ENCODE results near the gene TAAR5. TPM values are rescaled to one million over a fixed set of nuclear protein-coding genes. Genes with fewer than 3 reads are reported as not detected.
A peak's percentile ranks its signal among the peaks of the same experiment; 100 is the strongest.
"Not testable (repeated sequence)": the region's sequence is repeated elsewhere in the genome, so short reads cannot be mapped to it uniquely, and the experiment has no call there.

TAAR5 gene
- total and polyA plus RNA-seq, 2 of the 8 experiments (the other 6 are each of a cell fraction or from before 2014, with no cell fraction given) = not detected

GRCh38 chr6:132635288-132635687, 45.7 kb upstream of the TAAR5 start:
- not testable (repeated sequence) for H3K27ac ChIP-seq (ENCODE audit: low read depth, low read length); H3K4me1 ChIP-seq (replicated peaks in 1 of 4; ENCODE audit: control insufficient read depth in 3 of 4, insufficient read depth in 4 of 4, low read length in 3 of 4); H4K20me1 ChIP-seq (replicated peaks in 1 of 2; ENCODE audit: control insufficient read depth in 1 of 2, insufficient read depth in 2 of 2, low read length in 2 of 2); H3K79me1 ChIP-seq (ENCODE audit: low read depth, low read length); H2BK5ac ChIP-seq (ENCODE audit: low read depth, low read length); H3K4me2 ChIP-seq (ENCODE audit: insufficient read depth in 1 of 2, low read depth in 2 of 2, low read length in 2 of 2); H3K56ac ChIP-seq (replicated peaks; ENCODE audit: insufficient read length, low read depth, low read length); H2BK20ac ChIP-seq (ENCODE audit: low read length); H3K79me2 ChIP-seq (ENCODE audit: control insufficient read depth in 1 of 2, insufficient read depth in 2 of 2, low read length in 2 of 2); H2AFZ ChIP-seq (ENCODE audit: low read length); H2BK15ac ChIP-seq (ENCODE audit: low read length); H4K91ac ChIP-seq (replicated peaks; ENCODE audit: insufficient read length, low read length); DNase-seq (ENCODE audit: low read depth in 1 of 2, low spot score in 2 of 2); H3K4me3 ChIP-seq (ENCODE audit: extremely low read depth in 1 of 4, insufficient read depth in 2 of 4, low read depth in 3 of 4, low read length in 4 of 4); H3K9ac ChIP-seq (replicated peaks in 1 of 4; ENCODE audit: extremely low read depth in 1 of 4, low read depth in 3 of 4, low read length in 3 of 4); H3K14ac ChIP-seq (ENCODE audit: insufficient read length); H3K9me3 ChIP-seq (ENCODE audit: insufficient read depth in 2 of 2, low read depth in 1 of 2, low read length in 1 of 2); H3K36me3 ChIP-seq (ENCODE audit: control insufficient read depth in 2 of 4, insufficient read depth in 4 of 4, low read length in 3 of 4); H3K27me3 ChIP-seq (replicated peaks in 1 of 4; ENCODE audit: control insufficient read depth in 3 of 4, extremely low read depth in 1 of 4, insufficient read depth in 3 of 4, low read length in 3 of 4); H3K23ac ChIP-seq (ENCODE audit: insufficient read length); FAIRE-seq; H2BK120ac ChIP-seq (replicated peaks; ENCODE audit: low read depth, low read length); H2BK12ac ChIP-seq (ENCODE audit: low read depth, low read length); H3K23me2 ChIP-seq (ENCODE audit: low read depth, low read length); H2AK5ac ChIP-seq (ENCODE audit: low read depth, low read length); H4K5ac ChIP-seq (ENCODE audit: insufficient read length, low read depth, low read length); H3K18ac ChIP-seq (ENCODE audit: extremely low read depth, low read length); H3K4ac ChIP-seq (replicated peaks; ENCODE audit: insufficient read length, low read depth, low read length)
- H4K8ac ChIP-seq (ENCODE audit: extremely low read depth, insufficient read depth, low read length) = peak overlapping the region; percentile 51; the same call in 1 of the 2 replicates
- CTCF ChIA-PET (ENCODE audit: partially characterized antibody) = interaction anchor here (0.8 to 1.5 kb wide), 6 partner anchors 10 to 108 kb away, joined by 3 to 4 read pairs (median 3); no protein-coding TSS in a partner anchor
- WGBS, 2 experiments (ENCODE audit: extremely low coverage in 1 of 2, insufficient coverage in 1 of 2, insufficient read length in 1 of 2, insufficient replicate concordance in 2 of 2, low coverage in 1 of 2, low lambda C conversion rate in 2 of 2, missing lambda C conversion rate in 1 of 2) = 69% methylated on average over 3 of the region's 3 CpGs; no CpG with 5 or more reads in 1 of the 2 experiments
- POLR2A ChIA-PET (ENCODE audit: partially characterized antibody) = interaction anchor here (0.6 kb wide), 1 partner anchor 178 kb away, joined by 3 read pairs; no protein-coding TSS in a partner anchor
